GM21528 (cell line): ENCODE data around the gene GANC.

Experiments used
- ATAC-seq: cut with Tn5 transposase; IDR thresholded peaks from one replicate; pipeline ENCODE4 v1.9.1; 2021; ENCODE audit warnings: mild to moderate bottlenecking, moderate library complexity; ENCODE audit not compliant: unreplicated experiment, low FRiP score

Gene GANC

DNA sequence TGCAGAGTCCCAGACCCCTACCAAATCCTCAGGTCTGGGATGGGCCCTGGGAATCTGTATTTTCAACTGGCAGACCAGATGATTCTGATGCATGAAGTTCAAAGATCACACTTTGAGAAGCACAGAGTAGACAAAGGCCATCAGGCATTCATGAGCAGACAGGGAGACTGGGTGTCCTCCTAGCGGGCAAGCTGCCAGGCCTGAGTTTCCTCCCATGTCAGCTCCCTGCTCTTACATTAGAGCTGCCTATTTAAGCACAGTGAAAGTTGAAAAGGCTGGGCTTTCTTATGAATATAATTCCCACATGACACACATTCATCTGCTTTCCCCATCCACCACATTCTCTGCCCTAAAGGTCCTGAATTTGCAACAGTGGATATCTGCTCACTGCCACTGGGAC lies 100.3 kb downstream of the GANC start:
- no peak for ATAC-seq

DNA sequence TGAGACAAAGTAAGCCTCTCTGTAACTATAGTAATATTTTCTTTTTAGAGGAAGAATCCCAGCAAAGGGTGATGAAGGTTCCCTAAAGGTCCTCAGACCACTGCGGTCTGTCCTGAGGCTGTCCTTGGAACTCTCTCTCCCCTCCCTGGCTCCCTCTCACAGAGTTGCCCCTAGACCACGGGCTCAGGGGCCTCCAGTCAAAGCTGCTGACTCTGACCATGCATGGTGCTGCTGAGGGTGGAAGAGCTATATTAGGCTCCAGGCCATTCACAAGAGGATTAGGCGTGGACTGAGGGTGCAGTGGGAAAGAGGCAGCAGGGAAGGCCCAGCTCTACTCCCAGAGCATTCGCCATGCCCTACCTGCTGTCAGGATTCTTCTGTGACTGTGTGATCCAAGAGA lies 100.9 kb downstream of the GANC start:
- no peak for ATAC-seq

DNA sequence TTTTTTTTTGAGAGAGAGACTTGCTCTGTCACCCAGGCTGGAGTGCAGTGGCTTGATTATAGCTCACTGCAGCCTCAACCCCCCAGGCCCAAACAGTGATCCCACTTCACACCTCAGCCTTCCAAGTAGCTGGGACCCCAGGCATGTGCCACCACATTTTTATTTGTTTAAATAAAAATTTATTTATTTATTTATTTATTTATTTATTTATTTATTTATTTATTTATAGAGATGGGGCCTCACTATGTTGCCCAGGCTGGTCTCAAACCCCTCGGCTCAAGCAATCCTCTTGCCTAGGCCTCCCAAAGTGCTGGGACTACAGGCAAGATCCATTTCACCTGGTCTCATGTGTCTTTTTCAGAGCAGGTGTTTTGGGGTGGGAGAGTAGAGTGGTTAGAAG lies 101.8 kb downstream of the GANC start:
- ATAC-seq, result no peak

GRCh38 chr15:42375252-42375651 lies 102.3 kb downstream of the GANC start:
- no peak for ATAC-seq

- ATAC-seq, result no peak
Measured at GRCh38 chr15:42375941-42376340, 102.9 kb downstream of the GANC start.

- no peak for ATAC-seq
Measured at GRCh38 chr15:42378011-42378410, 105.0 kb downstream of the GANC start.

GRCh38 chr15:42384597-42384996 lies 111.6 kb downstream of the GANC start:
- no peak for ATAC-seq

GRCh38 chr15:42385206-42385979 lies 112.4 kb downstream of the GANC start:
- ATAC-seq, result no peak

GRCh38 chr15:42385980-42386700 lies 113.1 kb downstream of the GANC start:
- ATAC-seq, result no peak

DNA sequence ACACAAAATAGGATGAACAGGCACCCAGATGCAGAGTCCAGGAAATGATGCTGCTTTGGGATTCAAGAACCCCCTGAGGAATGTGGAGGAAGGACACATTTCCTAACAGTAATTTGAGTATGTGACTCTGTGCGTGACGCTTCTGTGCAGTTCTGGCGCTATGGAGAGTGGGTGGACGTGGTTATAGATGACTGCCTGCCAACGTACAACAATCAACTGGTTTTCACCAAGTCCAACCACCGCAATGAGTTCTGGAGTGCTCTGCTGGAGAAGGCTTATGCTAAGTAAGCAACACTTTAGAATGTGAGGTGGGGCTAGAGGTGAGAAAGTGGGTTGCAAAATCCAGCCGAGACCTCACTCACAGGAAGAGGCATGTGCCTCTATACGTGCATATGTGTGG lies 114.6 kb downstream of the GANC start:
- ATAC-seq, result no peak

DNA sequence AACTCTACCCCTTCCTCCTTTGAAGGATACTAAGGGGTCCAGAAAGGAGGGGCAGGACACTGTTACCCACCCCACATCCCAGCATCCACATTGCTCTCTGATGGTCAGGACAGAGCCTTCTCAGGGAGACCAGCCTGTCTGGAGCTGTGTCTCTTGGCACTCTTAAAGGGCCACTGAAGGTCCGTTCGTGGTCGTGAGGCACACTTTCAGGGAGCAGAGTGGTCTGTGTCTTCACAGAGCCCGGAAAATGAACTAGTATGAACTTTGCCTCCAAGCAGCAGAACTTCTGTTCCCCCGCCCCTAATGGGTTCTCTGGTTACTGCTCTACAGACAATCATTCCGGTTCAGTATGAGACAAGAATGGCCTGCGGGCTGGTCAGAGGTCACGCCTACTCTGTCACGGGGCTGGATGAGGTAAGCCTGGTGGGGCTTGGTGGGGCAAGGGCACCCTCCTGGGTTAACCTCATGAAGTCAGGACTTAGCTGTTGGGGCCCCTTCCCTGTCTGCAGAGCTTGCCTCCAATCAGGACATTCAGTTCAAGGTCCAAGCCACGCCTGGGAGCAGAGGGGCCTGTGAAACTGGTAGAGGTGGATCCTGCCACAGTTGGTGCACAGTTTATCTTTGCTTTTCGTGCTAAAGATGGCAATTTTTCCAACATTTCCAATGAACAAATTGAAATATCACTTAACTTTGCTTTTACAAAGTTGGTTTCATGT lies 119.5 kb downstream of the GANC start:
- ATAC-seq, result no peak

GRCh38 chr15:42394106-42394505 lies 121.1 kb downstream of the GANC start:
- ATAC-seq, result no peak

DNA sequence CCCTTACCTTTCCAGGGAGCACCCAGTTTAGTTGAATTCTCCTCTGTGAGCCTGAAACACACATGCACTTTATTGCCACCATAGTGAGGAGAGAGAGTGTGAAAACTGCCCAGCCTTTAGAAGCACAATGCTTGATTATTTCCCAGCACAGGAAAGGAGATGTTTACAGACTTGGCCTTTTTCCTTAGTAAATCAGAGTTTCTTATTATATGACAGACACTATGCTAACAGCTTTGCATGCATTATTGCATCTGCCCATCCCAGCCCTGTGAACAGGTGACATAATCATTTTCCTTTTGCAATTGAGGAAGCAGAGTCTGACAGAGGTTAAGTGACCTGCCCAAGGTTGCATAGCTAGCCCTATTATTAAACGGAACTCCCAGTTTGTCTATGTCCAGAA lies 122.8 kb downstream of the GANC start:
- no peak for ATAC-seq

GRCh38 chr15:42401544-42402454 lies 128.8 kb downstream of the GANC start:
- ATAC-seq, result no peak

GRCh38 chr15:42402455-42403205 lies 129.6 kb downstream of the GANC start:
- ATAC-seq, result no peak

- ATAC-seq, result no peak
Measured at GRCh38 chr15:42403389-42403788, 130.4 kb downstream of the GANC start.

DNA sequence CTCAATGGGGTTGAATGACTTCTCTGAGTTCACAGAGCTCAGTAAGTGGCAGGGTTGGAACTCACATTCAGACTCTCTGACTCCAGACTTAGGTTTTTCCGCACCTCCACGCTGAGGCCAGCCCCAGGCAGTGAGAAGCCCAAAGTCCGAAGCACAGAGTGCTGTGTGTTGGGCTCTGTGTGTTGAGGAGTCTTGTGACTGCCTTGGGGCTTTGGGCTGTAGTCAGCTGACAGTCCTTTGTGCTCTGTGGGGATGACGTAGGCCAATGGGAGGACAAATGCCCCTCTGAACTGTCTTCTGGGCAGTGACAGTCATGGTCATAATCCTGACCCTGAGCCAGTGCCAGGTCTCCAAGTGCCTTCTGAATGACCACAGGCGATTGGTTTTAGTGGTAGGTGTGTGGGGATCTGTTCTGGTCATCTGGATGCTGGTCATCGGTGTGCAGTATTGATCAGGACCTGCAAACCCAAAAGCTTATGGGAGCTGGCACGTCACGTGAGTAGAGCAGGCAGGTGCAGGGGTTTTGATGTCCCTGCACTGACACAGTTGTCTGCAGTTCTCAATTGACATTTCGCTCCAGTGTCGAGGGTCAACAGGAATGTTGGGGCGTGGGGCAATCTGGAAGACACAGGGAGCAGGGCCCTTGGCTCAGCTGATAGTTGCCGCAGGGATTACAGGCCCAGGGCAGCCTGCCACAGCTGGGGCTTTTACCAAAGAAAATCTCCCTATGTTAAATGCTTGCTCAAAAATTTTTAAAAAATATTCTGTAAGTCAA lies 131.6 kb downstream of the GANC start:
- ATAC-seq, result no peak

DNA sequence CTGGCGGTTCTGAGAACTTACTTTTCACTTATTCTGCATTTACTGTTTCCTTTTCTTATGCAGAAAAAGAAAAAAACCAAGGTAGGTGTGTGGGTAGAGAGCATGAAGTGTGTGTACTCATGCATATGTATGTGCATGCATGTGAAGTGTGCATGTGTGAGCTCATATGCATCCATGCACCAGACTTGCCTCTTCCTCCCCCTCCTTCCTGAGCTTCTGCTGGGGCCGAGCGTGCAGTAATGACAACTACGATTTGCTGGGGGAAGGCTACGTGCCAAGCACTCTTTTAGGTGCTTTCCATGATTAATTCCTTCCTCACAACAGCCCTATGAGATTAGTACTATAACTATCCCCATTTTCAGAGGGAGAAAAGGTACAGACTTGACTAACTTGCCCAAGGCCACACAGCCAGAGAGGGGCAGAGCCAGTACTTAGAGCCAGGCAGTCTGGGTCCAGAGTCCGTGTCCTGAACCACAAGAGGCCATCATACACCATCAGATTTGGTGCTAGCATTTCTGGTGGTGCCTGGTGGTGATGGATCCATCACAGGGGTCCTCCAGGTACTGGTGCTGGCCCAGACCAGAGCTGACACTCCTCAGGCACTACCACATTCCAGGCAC lies 133.0 kb downstream of the GANC start:
- no peak for ATAC-seq
